ENCODE data around the gene C10orf71. TPM values are rescaled to one million over a fixed set of nuclear protein-coding genes. Genes with fewer than 3 reads are reported as not detected.
A peak's percentile ranks its signal among the peaks of the same experiment; 100 is the strongest.

C10orf71 gene
- total and polyA plus RNA-seq, 4 donors: not detected

- Histone ChIP-seq H3K27ac (ENCODE audit: low read depth in 1 of 2, low read length in 1 of 2) (peak overlapping the region in 1 of 2 donors; percentile 83), H3K4me3 (no peak overlapping the region), H3K36me3 (ENCODE audit: control insufficient read depth in 4 of 4, insufficient read depth in 4 of 4, low read length in 4 of 4) (no peaks in the 10 kb centered on the region), H3K27me3 (ENCODE audit: control insufficient read depth in 3 of 3, insufficient read depth in 3 of 3, low read length in 2 of 3) (peaks cover 0 to 3% (median 3%) of the 10 kb centered on the region in 3 donors), H3K4me1 (ENCODE audit: control insufficient read depth in 5 of 5, insufficient read depth in 5 of 5, low read length in 5 of 5) (peaks cover 0 to 8% (median 0%) of the 10 kb centered on the region in 5 donors), H3K9ac (ENCODE audit: insufficient read depth in 1 of 2, low read length in 2 of 2) (no peak overlapping the region), H3K9me3 (ENCODE audit: control insufficient read depth in 4 of 4, insufficient read depth in 3 of 4, low read length in 3 of 4) (no peaks in the 10 kb centered on the region)
- WGBS, 2 donors: 78 to 95% methylated on average over 5 of the region's 5 CpGs
- TF ChIP-seq, protein P1, sequence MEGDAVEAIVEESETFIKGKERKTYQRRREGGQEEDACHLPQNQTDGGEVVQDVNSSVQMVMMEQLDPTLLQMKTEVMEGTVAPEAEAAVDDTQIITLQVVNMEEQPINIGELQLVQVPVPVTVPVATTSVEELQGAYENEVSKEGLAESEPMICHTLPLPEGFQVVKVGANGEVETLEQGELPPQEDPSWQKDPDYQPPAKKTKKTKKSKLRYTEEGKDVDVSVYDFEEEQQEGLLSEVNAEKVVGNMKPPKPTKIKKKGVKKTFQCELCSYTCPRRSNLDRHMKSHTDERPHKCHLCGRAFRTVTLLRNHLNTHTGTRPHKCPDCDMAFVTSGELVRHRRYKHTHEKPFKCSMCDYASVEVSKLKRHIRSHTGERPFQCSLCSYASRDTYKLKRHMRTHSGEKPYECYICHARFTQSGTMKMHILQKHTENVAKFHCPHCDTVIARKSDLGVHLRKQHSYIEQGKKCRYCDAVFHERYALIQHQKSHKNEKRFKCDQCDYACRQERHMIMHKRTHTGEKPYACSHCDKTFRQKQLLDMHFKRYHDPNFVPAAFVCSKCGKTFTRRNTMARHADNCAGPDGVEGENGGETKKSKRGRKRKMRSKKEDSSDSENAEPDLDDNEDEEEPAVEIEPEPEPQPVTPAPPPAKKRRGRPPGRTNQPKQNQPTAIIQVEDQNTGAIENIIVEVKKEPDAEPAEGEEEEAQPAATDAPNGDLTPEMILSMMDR (IDR thresholded peaks at IDR 0.05; ENCODE audit: control extremely low read depth, extremely low read depth): no peak
- no peak for DNase-seq
- no peak for ATAC-seq (ENCODE audit: insufficient read depth, low FRiP score)
Measured at GRCh38 chr10:49277973-49278372, 21.0 kb upstream of the C10orf71 start.

DNA sequence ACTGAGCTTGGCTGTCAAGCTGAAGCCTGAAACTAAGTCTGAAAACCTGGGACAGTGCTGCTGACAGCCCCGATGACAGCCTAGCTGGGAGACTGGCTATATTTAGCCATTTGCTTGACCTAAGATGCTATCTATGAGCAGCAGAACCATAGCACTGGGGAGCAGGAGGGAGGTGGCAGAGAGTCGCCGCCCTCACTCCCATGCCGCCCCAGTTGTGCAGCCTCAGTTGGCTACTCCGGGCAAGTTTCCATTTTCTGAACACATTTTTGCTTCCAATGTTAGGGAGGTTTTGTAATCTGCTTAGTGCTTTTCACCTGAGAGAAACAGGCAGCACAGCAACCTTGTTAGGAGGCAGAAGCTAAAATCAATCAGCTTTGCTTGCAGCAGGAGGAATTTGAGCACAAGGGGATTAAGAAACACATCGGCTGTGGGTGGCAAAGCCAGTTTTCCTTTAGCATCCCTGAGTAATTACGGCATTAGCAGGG is 20.4 kb upstream of the C10orf71 start:
- Histone ChIP-seq H3K9me3 (ENCODE audit: control insufficient read depth in 4 of 4, insufficient read depth in 3 of 4, low read length in 3 of 4) (no peaks in the 10 kb centered on the region), H3K27ac (ENCODE audit: low read depth in 1 of 2, low read length in 1 of 2) (peak overlapping the region in 1 of 2 donors; percentile 83), H3K36me3 (ENCODE audit: control insufficient read depth in 4 of 4, insufficient read depth in 4 of 4, low read length in 4 of 4) (no peaks in the 10 kb centered on the region), H3K27me3 (ENCODE audit: control insufficient read depth in 3 of 3, insufficient read depth in 3 of 3, low read length in 2 of 3) (peaks cover 0 to 3% (median 3%) of the 10 kb centered on the region in 3 donors), H3K4me1 (ENCODE audit: control insufficient read depth in 5 of 5, insufficient read depth in 5 of 5, low read length in 5 of 5) (peaks cover 0 to 8% (median 0%) of the 10 kb centered on the region in 5 donors), H3K4me3 (no peak overlapping the region), H3K9ac (ENCODE audit: insufficient read depth in 1 of 2, low read length in 2 of 2) (no peak overlapping the region)
- no peak for DNase-seq
- WGBS, 2 donors: 61 to 71% methylated on average over 7 of the region's 7 CpGs
- TF ChIP-seq, protein P1 (IDR thresholded peaks at IDR 0.05; ENCODE audit: control extremely low read depth, extremely low read depth): no peak
- no peak for ATAC-seq (ENCODE audit: insufficient read depth, low FRiP score)

DNA sequence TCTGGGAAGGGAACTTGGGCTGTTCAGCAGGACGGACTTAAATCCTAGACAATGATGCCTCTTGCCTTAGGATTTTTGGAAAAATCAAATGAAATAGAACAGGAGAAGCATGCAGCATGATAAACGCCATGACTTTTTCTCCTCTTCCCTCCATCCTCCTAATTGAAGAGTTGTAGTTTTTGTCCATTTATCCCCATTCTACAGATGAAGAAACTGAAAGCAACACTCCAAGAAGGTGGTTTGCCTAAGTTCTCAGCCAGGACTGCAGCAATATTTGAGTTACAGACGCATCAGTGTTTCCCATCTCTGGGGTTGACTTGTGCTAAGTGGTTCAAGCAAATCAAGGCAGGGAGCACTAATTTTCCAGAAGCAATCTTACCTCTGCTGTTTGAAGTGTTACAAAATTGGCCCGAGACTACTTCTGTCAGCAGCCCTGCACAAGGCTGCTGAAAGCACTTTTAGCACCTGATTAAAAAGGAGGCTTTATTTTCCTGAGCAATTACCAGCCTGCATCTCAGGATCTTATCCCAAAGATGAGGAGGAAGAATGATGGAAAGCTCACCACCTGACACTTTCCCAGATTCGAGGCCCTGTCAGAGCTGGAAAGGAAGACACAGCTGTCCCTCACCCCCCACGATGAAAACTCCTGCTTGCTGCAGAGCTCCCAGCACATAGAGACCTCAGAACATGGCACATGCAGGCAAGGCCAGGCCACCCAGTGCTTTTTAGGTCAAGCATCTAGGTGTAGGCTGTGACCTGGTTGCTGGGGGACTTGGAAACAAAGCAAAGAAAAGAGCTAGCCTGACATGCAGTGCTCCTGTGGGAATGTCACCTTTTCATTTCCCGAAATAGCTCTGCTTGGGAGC is 19.7 kb upstream of the C10orf71 start:
- Histone ChIP-seq H3K27me3 (ENCODE audit: control insufficient read depth in 3 of 3, insufficient read depth in 3 of 3, low read length in 2 of 3) (peaks cover 0 to 3% (median 3%) of the 10 kb centered on the region in 3 donors), H3K36me3 (ENCODE audit: control insufficient read depth in 4 of 4, insufficient read depth in 4 of 4, low read length in 4 of 4) (no peaks in the 10 kb centered on the region), H3K27ac (ENCODE audit: low read depth in 1 of 2, low read length in 1 of 2) (peak overlapping the region in 1 of 2 donors; percentile 60), H3K9ac (ENCODE audit: insufficient read depth in 1 of 2, low read length in 2 of 2) (no peak overlapping the region), H3K4me1 (ENCODE audit: control insufficient read depth in 5 of 5, insufficient read depth in 5 of 5, low read length in 5 of 5) (peaks cover 0 to 8% (median 0%) of the 10 kb centered on the region in 5 donors), H3K9me3 (ENCODE audit: control insufficient read depth in 4 of 4, insufficient read depth in 3 of 4, low read length in 3 of 4) (no peaks in the 10 kb centered on the region), H3K4me3 (no peak overlapping the region)
- ATAC-seq (ENCODE audit: insufficient read depth, low FRiP score) (no peak), DNase-seq (no peak)
- WGBS, 2 donors: 82 to 84% methylated on average over 7 of the region's 7 CpGs
- TF ChIP-seq, protein P1 (IDR thresholded peaks at IDR 0.05; ENCODE audit: control extremely low read depth, extremely low read depth): no peak
